Measurements from ENCODE around the gene IL32. TPM values are rescaled to one million over a fixed set of nuclear protein-coding genes. Genes with fewer than 3 reads are reported as not detected.
"Not testable (repeated sequence)": the region's sequence is repeated elsewhere in the genome, so short reads cannot be mapped to it uniquely, and the experiment has no call there.

The IL32 gene
- total and polyA plus RNA-seq, 2 experiments from 2014 or later, result 110 to 124 TPM

DNA sequence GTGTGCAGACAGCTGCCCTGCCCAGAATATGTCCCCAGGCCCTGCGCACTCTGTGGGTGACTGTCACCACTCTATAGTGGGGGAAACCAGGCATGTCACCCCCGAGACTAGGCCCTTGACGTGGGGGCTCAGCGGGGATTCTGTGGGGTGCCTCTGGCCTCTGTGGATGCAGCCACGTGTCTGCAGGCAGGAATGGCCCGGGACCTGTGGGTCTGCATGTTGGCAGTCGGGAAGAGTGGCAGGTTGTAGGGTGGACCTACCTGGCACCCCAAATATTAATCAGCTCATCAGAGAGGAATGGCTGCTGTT, 954 bp downstream of the IL32 start:
- Histone ChIP-seq H3K27ac (no peak overlapping the region), H2AFZ (no peak overlapping the region), H3K4me3 (no peak overlapping the region), H3K9me3 (ENCODE audit: low read depth) (no peaks in the 10 kb centered on the region), H3K4me2 (peak overlapping the region; percentile 66), H3K79me2 (no peaks in the 10 kb centered on the region), H3K9me2 (replicated peaks; ENCODE audit: insufficient read depth) (no peaks in the 10 kb centered on the region), H4K20me1 (ENCODE audit: insufficient read depth, poor library complexity, severe bottlenecking) (no peaks in the 10 kb centered on the region), H3K4me1 (ENCODE audit: insufficient read depth) (peaks cover 5% of the 10 kb centered on the region), H3K27me3 (no peaks in the 10 kb centered on the region), H3K36me3 (replicated peaks; ENCODE audit: insufficient read depth, low read depth) (no peaks in the 10 kb centered on the region)
- DNase-seq (ENCODE audit: low spot score), result no peak
- WGBS (ENCODE audit: low lambda C conversion rate, missing lambda C conversion rate), result 95% methylated on average over 7 of the region's 7 CpGs
- TF ChIP-seq EZH2phosphoT487 (IDR thresholded peaks at IDR 0.05; ENCODE audit: low read depth, severe bottlenecking, unreplicated experiment) (no peak), EZH2 (IDR thresholded peaks at IDR 0.05; ENCODE audit: borderline replicate concordance) (no peak)
- TF ChIP-seq, protein P1, sequence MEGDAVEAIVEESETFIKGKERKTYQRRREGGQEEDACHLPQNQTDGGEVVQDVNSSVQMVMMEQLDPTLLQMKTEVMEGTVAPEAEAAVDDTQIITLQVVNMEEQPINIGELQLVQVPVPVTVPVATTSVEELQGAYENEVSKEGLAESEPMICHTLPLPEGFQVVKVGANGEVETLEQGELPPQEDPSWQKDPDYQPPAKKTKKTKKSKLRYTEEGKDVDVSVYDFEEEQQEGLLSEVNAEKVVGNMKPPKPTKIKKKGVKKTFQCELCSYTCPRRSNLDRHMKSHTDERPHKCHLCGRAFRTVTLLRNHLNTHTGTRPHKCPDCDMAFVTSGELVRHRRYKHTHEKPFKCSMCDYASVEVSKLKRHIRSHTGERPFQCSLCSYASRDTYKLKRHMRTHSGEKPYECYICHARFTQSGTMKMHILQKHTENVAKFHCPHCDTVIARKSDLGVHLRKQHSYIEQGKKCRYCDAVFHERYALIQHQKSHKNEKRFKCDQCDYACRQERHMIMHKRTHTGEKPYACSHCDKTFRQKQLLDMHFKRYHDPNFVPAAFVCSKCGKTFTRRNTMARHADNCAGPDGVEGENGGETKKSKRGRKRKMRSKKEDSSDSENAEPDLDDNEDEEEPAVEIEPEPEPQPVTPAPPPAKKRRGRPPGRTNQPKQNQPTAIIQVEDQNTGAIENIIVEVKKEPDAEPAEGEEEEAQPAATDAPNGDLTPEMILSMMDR (IDR thresholded peaks at IDR 0.05; ENCODE audit: poor library complexity), result no peak

- Histone ChIP-seq H3K4me2 (no peak overlapping the region), H3K9me2 (replicated peaks; ENCODE audit: insufficient read depth) (no peaks in the 10 kb centered on the region), H4K20me1 (ENCODE audit: insufficient read depth, poor library complexity, severe bottlenecking) (no peaks in the 10 kb centered on the region), H2AFZ (no peak overlapping the region), H3K27ac (no peak overlapping the region), H3K9me3 (ENCODE audit: low read depth) (no peaks in the 10 kb centered on the region), H3K36me3 (replicated peaks; ENCODE audit: insufficient read depth, low read depth) (no peaks in the 10 kb centered on the region), H3K4me3 (no peak overlapping the region), H3K27me3 (no peaks in the 10 kb centered on the region), H3K4me1 (ENCODE audit: insufficient read depth) (peaks cover 5% of the 10 kb centered on the region), H3K79me2 (no peaks in the 10 kb centered on the region)
- DNase-seq (ENCODE audit: low spot score), result no peak
- TF ChIP-seq, protein P1 (IDR thresholded peaks at IDR 0.05; ENCODE audit: poor library complexity), result no peak
- TF ChIP-seq EZH2 (IDR thresholded peaks at IDR 0.05; ENCODE audit: borderline replicate concordance) (no peak), EZH2phosphoT487 (IDR thresholded peaks at IDR 0.05; ENCODE audit: low read depth, severe bottlenecking, unreplicated experiment) (no peak)
- 83% methylated on average over 4 of the region's 4 CpGs for WGBS (ENCODE audit: low lambda C conversion rate, missing lambda C conversion rate)
Observed at GRCh38 chr16:3068487-3068886, 3.0 kb downstream of the IL32 start.

DNA sequence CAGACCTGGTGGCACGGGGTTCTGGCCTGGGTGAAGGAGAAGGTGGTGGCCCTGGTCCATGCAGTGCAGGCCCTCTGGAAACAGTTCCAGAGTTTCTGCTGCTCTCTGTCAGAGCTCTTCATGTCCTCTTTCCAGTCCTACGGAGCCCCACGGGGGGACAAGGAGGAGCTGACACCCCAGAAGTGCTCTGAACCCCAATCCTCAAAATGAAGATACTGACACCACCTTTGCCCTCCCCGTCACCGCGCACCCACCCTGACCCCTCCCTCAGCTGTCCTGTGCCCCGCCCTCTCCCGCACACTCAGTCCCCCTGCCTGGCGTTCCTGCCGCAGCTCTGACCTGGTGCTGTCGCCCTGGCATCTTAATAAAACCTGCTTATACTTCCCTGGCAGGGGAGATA, 3.7 kb downstream of the IL32 start:
- H4K20me1 ChIP-seq (ENCODE audit: insufficient read depth, poor library complexity, severe bottlenecking); H3K4me3 ChIP-seq; H3K27me3 ChIP-seq; DNase-seq (ENCODE audit: low spot score); H3K36me3 ChIP-seq (replicated peaks; ENCODE audit: insufficient read depth, low read depth); H2AFZ ChIP-seq; H3K9me3 ChIP-seq (ENCODE audit: low read depth); H3K9me2 ChIP-seq (replicated peaks; ENCODE audit: insufficient read depth); H3K79me2 ChIP-seq; H3K4me2 ChIP-seq; H3K27ac ChIP-seq; H3K4me1 ChIP-seq (ENCODE audit: insufficient read depth): not testable (repeated sequence)
- WGBS (ENCODE audit: low lambda C conversion rate, missing lambda C conversion rate), result 100% methylated on average over 3 of the region's 11 CpGs

GRCh38 chr16:3070608-3071111, 5.2 kb downstream of the IL32 start:
- Histone ChIP-seq H3K9me3 (ENCODE audit: low read depth) (no peaks in the 10 kb centered on the region), H3K36me3 (replicated peaks; ENCODE audit: insufficient read depth, low read depth) (no peaks in the 10 kb centered on the region), H3K4me2 (no peak overlapping the region), H3K4me3 (no peak overlapping the region), H2AFZ (no peak overlapping the region), H3K4me1 (ENCODE audit: insufficient read depth) (no peaks in the 10 kb centered on the region), H3K79me2 (no peaks in the 10 kb centered on the region), H3K27me3 (no peaks in the 10 kb centered on the region), H3K27ac (no peak overlapping the region), H4K20me1 (ENCODE audit: insufficient read depth, poor library complexity, severe bottlenecking) (no peaks in the 10 kb centered on the region), H3K9me2 (replicated peaks; ENCODE audit: insufficient read depth) (no peaks in the 10 kb centered on the region)
- no peak for DNase-seq (ENCODE audit: low spot score)
- 86% methylated on average over 9 of the region's 9 CpGs for WGBS (ENCODE audit: low lambda C conversion rate, missing lambda C conversion rate)
- TF ChIP-seq EZH2phosphoT487 (IDR thresholded peaks at IDR 0.05; ENCODE audit: low read depth, severe bottlenecking, unreplicated experiment) (no peak), EZH2 (IDR thresholded peaks at IDR 0.05; ENCODE audit: borderline replicate concordance) (no peak)
- TF ChIP-seq, protein P1 (IDR thresholded peaks at IDR 0.05; ENCODE audit: poor library complexity), result no peak

Data from hepatocyte (in vitro differentiated cells).